DMS53 (cell line): ENCODE data around the gene RADX.
"Not testable (repeated sequence)": the region's sequence is repeated elsewhere in the genome, so short reads cannot be mapped to it uniquely, and the experiment has no call there.

Source experiments
- DNase-seq: peaks from one replicate; lab custom pipeline; 2025; lab: John Stamatoyannopoulos, UW

Gene RADX, protein sequence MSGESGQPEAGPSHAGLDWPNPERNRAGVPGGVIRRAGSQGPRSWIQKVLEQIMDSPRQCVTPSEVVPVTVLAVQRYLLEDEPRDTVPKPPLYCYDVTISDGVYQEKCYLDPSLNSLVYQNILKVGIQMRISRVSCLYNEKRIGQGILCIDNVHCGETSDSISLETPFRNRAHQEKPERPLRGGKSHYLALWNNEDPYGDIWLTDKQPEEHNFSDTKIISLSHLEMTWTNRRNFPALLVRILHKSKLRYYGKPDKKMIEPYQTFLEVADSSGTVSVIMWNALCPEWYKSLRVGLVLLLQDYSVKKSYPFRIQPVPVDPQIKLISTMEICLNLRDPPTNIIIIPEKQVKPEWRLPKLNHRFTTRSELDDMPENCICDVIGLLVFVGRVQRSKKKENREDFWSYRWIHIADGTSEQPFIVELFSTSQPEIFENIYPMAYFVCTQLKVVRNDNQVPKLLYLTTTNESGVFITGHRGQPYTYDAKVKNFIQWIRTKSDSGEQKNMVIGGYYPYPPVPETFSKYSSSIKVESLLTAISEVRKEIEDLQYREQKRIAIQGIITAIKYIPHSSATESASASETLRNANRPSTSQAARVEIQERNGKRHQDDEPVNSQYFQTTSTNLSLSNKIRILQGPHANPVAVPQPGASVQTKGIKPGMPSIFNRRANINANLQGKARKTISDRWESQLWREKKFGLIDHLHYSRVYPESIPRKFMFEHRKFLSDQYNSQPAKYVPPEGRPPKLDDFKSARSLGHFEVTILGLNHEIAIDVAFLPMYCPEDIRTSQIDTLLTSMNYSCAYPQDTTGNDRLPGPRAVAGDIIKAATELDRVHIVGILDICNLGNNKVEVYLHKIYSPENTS

DNA sequence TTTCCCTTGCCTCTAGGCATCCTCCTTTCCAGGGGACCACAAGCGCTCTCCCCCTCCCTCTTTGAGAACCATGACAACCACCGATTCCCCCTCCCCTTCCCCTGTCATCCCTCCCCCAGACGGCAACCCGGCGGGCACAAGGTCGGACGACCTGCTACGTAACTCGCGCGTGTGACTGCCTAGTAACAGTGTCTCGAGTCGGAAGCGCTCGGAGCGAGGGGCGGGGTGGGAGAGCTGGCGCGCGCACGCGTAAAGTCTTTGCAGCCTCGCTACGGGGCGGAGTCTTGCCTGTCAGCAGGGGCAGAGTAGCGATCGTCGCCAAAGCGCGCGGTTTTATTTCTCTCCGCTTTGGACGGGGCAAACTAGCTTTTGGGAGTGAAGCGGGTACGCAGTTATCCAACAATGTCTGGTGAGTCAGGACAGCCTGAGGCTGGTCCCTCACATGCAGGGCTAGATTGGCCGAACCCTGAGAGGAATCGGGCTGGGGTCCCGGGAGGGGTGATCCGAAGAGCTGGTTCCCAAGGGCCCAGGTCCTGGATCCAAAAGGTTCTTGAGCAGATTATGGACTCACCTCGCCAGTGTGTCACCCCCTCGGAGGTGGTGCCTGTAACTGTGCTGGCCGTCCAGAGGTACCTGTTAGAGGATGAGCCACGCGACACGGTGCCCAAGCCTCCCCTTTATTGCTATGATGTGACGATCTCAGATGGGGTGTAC lies at the start of gene RADX:
Gene RADX, plus strand, starts transcription at position 300 of the 714 bp plus-strand sequence. Its CDS starts 103 bp downstream, at position 403.
- DNase-seq: peak; percentile 97

DNA sequence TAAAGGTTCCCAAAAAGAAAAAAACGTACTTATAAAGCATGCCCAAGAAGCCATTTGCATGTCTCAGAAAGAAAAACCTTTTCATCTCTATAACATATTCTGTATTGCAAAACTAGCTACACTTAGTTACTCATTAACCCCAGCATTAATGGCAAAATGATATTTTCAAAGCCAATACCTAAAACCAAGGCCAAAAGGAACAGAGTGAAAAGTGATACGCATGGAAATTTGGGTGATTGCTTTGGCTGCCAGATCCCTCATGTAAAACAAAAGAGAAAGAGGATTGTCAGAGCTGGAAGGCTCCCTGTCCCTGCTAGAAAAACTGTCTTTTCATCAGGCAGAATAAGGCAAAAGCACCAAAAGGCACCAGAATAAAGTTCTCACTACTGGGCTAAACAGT lies 46.8 kb upstream of the RADX start:
- no peak for DNase-seq

DNA sequence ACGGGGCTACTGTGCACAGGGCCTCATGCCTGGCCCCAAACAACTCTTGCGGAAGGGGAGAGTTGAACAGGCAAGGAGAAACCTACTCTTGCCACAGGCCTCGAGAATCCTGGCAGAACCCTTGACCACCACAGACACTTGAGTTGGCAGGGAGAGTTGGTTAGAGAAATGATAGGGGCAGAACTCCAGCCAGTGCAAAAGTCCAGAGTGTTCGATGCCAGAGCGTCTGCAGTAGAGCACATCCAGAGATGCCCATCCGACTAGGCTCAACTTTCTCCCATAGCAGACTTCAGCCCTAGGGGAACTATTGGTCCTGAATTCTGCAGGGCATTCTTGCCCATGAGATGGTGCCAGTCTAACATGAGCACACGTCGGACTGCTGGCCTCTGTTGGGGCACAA lies 45.4 kb upstream of the RADX start:
- DNase-seq: no peak

DNA sequence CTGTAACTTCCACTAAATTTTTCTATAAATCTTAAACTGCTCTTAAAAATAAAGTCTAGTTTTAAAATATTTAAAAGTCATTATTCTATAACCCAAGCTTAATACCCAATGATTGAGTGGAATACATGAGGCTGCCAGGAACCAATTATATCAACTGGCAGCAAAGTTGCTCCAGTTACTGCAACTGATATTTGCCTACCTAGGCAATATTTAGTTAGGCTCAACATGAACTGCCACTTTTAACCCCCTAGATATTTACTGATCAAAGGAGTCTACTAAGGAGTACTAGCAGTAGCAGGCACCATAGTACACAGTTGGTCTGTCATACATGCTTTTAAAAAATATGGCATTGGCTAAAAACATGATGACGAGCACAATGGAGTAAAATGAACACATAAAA lies 29.9 kb upstream of the RADX start:
- no peak for DNase-seq

DNA sequence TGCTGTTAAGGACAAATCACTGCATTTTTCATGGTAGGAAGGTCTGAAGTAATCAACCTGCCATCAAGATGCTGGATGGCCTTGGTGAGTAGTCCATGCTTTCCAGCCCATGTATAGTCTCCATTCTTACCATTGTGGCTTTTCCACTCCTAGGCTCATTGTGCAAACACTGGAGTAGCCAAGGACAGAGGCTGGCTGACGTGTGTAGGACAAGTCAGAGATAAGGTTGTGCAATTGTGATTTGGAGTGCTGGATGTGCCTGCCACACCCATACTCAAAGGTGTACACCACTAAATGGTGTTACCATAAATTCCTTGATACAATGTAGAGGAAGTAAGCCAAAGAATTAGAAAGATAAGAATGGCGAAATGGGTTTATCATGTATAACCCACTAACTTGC lies 26.3 kb upstream of the RADX start:
- DNase-seq: no peak

DNA sequence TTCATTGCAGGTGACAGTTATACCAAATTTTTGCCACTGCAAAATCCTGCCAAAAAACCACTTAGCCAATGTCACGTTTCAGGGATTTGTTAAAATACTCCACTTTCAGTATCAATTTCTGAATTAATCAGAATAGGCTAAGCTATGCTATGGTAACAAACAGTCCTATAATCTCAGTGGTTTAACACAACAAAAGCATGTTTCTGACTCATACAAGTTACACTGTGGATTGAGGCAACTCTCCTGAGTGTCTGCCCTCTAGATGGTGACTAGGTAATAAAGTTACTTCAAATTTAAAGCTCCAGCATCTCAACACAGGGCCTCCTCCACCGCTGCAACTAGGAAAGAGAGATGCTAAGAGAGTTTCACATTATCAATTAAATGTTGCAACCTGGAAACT lies 23.0 kb upstream of the RADX start:
- DNase-seq: no peak

DNA sequence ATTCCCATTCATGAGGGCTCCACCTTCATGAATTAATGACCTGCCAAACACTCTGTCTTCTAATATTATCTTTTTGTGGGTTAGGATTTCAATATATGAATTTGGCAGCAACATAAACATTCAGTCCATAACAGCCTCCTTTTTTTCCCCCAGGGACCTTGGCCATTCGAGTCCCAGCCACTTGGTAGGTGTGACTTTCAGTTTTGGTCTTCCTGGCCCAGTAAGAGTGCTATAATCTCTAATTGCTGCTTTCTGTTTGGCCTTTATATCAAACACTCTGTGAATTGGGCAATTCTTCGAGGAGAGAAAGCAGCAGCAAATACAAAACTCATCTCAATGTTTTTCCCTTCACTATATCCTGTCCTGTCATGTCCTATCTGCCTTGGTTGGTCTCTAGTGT lies 12.4 kb upstream of the RADX start:
- no peak for DNase-seq

DNA sequence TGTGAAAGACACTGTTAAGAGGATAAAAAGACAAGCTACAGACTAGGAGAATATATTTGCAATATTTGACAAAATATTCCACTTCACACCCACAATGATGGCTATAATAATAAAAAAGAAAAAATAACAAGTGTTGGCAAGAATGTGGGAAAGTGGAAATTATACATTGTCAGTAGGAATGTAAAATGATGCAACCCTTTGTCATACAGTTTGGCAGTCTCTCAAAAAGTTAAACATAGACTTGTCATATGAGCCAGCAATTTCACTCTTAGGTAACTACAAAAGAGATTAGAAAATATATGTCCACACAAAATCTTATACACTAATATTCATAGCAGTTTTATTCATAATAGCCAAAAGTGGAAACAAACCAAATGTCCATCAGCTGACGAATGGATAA lies 5.2 kb upstream of the RADX start:
- DNase-seq: no peak

DNA sequence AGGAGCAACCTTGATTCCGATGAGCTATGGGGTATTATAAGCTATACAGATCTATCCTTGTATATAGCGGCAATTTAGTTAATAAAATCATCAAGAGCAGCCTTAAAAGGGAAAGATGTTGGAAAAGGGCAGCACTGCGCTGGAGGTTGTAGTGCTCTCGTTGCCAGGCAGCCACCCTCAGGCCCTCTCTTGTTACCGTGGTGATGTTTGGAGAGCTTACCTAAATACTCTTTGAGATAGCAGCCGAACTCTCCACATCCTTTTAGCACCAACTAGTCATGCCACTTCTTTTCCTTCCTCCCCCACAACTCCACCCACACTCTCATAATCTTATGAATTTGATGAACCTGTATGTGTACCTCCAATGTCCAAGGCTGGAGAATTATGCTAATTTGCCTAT lies 3.8 kb upstream of the RADX start:
- peak; percentile 87 for DNase-seq

DNA sequence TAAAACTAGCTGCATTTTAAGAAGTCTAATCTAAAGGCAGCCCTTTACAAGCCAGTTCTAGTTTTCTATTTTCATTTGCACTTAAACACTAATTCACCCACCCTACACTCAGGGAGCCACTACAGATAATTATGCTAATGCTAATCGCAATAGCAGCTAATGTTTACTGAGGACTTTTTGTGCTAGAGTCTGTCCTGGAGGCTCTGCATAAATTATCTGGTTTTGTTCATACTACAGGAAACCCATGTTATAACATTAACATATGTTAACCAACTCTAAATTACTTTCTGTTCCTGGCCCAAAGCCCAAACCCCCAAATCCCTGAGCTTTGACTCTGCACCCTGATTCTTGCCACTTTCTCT lies 480 bp upstream of the RADX start:
- no peak for DNase-seq

DNA sequence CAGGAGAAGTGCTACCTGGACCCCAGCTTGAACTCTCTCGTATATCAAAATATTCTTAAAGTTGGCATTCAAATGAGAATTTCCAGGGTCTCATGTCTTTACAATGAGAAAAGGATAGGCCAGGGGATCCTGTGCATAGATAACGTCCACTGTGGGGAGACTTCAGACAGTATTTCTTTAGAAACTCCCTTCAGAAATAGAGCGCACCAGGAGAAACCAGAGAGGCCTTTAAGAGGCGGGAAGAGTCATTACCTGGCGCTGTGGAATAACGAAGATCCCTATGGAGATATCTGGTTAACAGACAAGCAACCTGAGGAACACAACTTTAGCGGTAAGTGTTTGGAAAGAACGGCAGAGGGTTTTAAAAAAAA lies 600 bp downstream of the RADX start:
- peak; percentile 66 for DNase-seq

DNA sequence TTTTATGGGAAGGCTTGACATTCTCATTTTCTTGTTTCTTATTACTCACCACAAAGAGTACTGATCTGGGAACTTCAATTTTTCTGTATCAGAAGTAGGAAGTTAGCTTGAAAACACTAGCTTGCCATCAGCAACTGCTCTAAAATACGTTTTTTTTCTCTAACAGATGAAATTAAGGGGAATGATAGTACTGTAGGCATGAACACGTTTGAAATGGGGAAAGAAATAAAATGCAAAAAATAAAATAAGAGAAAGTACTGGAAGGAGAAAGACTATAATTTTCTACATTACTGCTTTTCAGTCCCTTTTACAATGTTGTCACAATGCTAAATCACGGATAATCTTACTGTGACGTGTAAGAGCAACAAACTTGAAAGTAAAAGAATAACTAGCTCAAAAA lies 1.5 kb downstream of the RADX start:
- no peak for DNase-seq

DNA sequence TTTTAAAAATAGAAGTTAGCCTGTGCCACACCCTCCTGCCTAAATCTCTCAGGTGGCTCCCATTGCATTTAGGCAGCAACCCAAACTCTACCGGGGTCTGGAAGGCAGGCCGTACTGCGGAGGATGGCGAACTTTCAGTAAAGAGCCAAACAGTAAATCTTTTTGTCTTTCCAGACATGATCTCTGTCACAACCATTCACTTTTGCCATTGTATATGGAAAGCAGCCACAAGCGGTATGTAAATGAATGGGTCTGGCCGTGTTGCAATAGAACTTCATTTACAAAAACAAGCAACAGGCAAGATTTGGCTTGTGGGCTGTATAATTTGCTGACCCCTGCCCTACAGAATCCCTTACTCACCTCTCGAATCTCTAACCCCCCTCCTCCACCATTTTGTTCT lies 3.3 kb downstream of the RADX start:
- no peak for DNase-seq

DNA sequence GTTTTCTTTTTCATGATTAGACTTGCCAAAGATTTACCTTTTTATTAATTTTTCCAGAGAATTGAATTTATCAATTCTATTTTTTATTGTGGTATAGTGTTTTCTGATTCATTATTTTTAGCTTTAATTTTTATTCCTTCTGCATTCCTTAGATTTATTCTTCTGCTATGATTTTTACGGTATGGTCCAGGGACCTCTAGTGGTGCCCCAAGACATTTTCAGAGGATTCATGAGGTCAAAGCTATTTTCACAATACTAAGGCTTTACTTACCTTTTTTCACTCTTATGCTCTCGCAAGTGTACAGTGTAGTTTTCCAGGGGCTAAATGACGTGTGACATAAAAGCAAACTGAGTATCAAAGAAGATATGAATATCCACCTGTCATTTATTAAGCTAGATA lies 8.0 kb downstream of the RADX start:
- peak; percentile 54 for DNase-seq

DNA sequence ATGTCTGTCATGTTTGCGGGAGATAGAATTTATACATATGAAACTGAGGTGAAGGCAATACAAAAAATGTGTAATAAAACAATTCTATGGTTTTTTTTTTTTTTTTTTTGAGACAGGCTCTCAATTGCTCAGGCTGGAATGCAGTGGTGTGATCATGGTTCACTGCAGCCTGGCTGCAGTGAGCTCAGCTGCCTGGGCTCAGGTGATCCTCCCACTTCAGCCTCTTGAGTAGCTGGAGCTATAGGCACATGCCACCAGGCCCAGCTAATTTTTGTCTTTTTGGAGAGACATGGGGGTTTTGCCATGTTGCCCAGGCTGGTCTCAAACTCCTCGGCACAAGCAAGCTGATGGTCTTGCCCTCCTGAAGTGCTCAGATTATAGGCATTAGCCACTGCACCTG lies 10.1 kb downstream of the RADX start:
- peak; percentile 62 for DNase-seq

DNA sequence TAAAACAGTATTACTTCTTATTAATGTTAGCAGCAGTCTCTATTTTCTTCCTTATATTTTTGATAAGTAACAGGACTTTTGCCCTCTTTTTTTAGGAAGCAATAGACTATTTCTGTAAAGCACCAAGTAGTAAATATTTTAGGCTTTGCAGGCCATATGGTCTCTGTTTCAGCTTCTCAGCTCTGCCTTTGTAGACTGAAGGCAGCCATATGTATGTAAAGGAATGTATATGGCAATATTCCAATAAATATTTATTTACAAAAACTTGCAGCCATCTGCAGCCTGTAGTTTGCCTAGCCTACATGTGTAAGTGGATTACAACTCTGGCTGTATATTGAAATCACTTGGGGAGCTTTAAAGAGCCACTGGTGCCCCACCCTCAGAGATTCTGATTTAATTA lies 15.0 kb downstream of the RADX start:
- no peak for DNase-seq

DNA sequence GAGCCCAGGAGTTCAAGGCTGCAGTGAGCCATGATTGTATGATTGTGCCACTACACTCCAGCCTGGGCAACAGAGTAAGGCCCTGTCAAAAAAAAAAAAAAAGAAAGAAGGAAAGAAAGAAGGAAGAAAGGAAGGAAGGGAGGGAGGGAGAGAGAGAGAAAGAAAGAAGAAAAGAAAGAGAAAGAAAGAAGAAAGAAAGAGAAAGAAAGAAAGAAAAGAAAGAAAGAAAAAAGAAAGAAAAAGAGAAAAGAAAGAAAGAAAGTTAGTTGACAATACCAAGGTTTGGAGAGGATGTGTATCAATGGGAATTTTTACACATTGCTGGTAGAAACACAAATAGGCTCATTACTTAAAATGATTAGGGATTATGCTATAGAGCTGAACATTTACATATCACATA lies 19.8 kb downstream of the RADX start:
- DNase-seq: no peak

DNA sequence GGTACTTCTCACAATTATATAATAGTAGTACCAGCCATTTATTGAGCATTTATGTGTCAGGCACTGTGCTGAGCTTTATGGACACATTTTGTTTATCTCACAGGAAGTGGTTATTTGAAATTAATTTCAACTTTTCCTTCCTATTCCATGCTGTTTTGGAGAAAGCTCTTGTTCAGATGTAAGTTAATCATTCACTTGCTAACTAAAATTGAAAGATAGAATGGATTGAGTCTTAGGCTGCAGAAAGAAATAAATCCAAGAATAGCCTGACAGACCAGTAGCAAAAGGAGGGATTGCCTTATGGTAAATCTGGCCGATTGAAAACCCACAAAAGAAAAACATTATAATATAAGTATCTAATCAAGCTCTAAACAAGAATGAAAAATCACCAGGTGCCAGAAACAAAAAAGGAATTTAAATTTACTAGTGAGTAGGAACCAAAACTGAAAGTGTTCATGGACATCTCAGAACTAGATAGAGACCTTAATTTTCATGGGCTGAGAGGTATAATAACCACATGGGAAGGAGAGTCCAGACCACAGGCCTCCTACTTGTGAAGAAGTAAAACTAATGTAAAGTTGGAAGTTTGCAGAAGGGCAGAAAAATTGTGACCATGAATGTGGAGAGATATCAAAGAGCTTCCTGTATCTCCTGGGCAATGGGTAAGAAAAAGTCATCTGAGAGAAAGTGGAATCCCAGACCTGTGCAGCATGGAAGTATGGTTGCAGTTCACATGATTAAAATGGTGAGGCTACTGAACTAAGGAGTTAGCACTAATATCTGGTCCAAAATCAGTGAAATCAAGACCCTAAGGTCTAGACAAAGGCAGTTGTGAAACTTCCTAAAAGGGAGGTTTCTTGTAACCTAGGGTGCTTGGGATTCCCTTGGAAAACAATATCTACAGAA lies 38.0 kb downstream of the RADX start:
- DNase-seq: no peak

DNA sequence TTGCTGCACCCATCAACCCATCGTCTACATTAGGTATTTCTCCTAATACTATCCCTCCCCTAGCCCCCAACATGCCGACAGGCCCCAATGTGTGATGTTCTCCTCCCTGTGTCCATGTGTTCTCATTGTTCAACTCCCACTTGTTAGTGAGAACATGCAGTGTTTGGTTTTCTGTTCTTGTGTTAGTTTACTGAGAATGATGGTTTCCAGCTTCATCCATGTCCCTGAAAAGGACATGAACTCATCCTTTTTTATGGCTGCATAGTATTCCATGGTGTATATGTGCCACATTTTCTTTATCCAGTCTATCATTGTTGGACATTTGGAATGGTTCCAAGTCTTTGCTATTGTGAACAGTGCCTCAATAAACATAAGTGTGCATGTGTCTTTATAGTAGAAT lies 41.8 kb downstream of the RADX start:
- DNase-seq: not testable (repeated sequence)

DNA sequence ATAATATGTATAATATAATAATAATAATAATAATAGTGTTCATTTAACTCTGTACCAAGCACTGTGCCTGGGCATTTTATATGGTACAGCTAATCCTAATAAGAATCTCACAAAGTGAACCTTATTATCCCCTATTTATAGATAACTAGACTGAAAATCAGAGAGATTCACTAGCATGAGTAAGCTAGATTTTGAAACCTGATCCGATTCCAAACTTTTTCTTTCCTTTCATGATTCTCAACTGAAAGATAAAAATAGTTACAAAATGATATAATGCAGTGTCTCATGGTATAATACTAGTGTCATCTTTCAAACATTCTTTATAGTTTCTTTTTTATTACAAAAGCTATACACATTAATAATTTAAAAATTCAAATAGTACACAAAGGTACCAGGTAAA lies 58.9 kb downstream of the RADX start:
- DNase-seq: no peak

DNA sequence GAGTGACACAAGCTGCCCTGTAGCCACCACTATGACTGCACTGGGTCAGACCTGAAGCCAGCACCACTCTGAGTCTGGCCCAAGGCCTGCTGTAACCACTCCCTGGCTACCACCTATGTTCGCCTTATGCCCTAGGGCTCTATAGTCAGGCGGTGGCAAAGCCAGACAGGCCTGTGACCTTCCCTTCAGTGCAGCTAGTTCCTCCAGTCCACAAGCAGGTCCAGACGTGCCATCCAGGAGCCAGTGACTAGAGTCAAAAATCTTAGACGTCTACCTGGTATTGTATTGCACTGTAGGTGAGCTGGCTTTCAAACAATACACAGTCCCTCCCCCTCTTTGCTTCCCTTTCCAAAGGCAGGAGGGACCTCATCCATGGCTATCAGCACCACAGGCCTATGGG lies 60.7 kb downstream of the RADX start:
- no peak for DNase-seq

DNA sequence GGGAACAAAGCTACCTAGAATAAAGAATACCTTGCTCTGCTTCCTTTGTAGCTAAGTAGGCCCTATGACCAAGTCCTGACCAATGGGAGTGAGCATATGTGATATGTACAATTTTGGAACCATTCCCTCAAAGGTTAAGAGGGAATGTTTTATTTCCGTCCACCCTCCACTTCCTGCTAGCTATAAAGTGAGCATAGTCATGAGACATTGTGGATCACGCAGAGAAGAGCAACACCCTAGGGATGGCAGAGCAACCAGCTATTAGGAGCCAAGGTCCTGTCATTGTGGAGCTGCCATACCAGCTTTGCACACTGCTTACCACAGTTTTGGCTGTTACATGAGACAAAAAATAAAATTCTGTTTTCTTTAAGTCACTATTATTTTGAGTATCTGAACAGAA lies 68.9 kb downstream of the RADX start:
- DNase-seq: no peak
